HepG2 (cell line): ENCODE results near the gene ATAD3C. TPM values are rescaled to one million over a fixed set of nuclear protein-coding genes. Genes with fewer than 3 reads are reported as not detected.

ENCODE experiments used
- ADNP ChIP-seq: sonication (generic); formaldehyde crosslinking; IDR thresholded peaks from 2 replicates; pipeline ENCODE4 v1.4.0; 2020; ENCODE audit warnings: missing genetic modification reagents
- CREB3 ChIP-seq: sonication (generic); formaldehyde crosslinking; IDR thresholded peaks from 2 replicates; pipeline ENCODE4 v1.5.0; 2020; ENCODE audit warnings: missing genetic modification reagents
- CREM ChIP-seq, 2 experiments: sonication (generic) in 1 of 2; formaldehyde crosslinking in 1 of 2; IDR thresholded peaks; 2 replicates each; pipeline versions ENCODE4 v1.4.0 to v1.6.1; 2016 to 2020; ENCODE audit warnings: antibody characterized with exemption in 1 of 2, mild to moderate bottlenecking in 1 of 2, missing genetic modification reagents in 1 of 2
- GATAD2A ChIP-seq: IDR thresholded peaks from 2 replicates; pipeline ENCODE4 v1.6.1; 2016
- HBP1 ChIP-seq: IDR thresholded peaks from 2 replicates; pipeline ENCODE4 v1.6.1; 2016; ENCODE audit warnings: low read depth, control low read depth
- MED1 ChIP-seq: sonication (generic); formaldehyde crosslinking; IDR thresholded peaks from 2 replicates; pipeline ENCODE4 v1.4.0; 2020; ENCODE audit warnings: missing genetic modification reagents
- NCOA5 ChIP-seq: sonication (generic); formaldehyde crosslinking; IDR thresholded peaks from 2 replicates; pipeline ENCODE4 v1.4.0; 2020; ENCODE audit warnings: missing genetic modification reagents
- NFKB2 ChIP-seq: sonication (generic); formaldehyde crosslinking; IDR thresholded peaks from 2 replicates; pipeline ENCODE4 v1.4.0; 2020; ENCODE audit warnings: missing genetic modification reagents, borderline replicate concordance
- PAF1 ChIP-seq: IDR thresholded peaks from 2 replicates; pipeline ENCODE4 v1.6.1; 2016; ENCODE audit warnings: missing genetic modification reagents, missing compliant biosample characterization
- PHF21A ChIP-seq: sonication (generic); formaldehyde crosslinking; IDR thresholded peaks from 2 replicates; pipeline ENCODE4 v1.5.0; 2020; ENCODE audit warnings: mild to moderate bottlenecking, missing genetic modification reagents
- TAF15 ChIP-seq: fragments of 200-400 bp; formaldehyde crosslinking; IDR thresholded peaks from one replicate; pipeline ENCODE4 v1.6.1; 2018; ENCODE audit warnings: mild to moderate bottlenecking, low read depth, low read length; ENCODE audit not compliant: poor library complexity, severe bottlenecking
- TMF1 ChIP-seq: sonication (generic); formaldehyde crosslinking; IDR thresholded peaks from 2 replicates; pipeline ENCODE4 v1.8.1; 2022; ENCODE audit warnings: low read depth, missing genetic modification reagents
- ZBTB42 ChIP-seq: sonication (generic); formaldehyde crosslinking; IDR thresholded peaks from 2 replicates; pipeline ENCODE4 v1.5.0; 2020; ENCODE audit warnings: mild to moderate bottlenecking, missing genetic modification reagents
- ZNF138 ChIP-seq: sonication (generic); formaldehyde crosslinking; IDR thresholded peaks from 2 replicates; pipeline ENCODE4 v1.5.0; 2020; ENCODE audit warnings: mild to moderate bottlenecking, low read depth, missing genetic modification reagents
- ZNF180 ChIP-seq: sonication (generic); formaldehyde crosslinking; IDR thresholded peaks from 2 replicates; pipeline ENCODE4 v1.4.0; 2020; ENCODE audit warnings: low read depth, missing genetic modification reagents, borderline replicate concordance
- ZNF382 ChIP-seq: sonication (generic); formaldehyde crosslinking; IDR thresholded peaks from 2 replicates; pipeline ENCODE4 v1.5.0; 2020; ENCODE audit warnings: missing genetic modification reagents, mild to moderate bottlenecking, borderline replicate concordance
- ZNF414 ChIP-seq: sonication (generic); formaldehyde crosslinking; IDR thresholded peaks from 2 replicates; pipeline ENCODE4 v1.5.0; 2020; ENCODE audit warnings: missing genetic modification reagents
- ZNF574 ChIP-seq: sonication (generic); formaldehyde crosslinking; IDR thresholded peaks from 2 replicates; pipeline ENCODE4 v1.4.0; 2020; ENCODE audit warnings: missing genetic modification reagents
- ZNF598 ChIP-seq: sonication (generic); formaldehyde crosslinking; IDR thresholded peaks from 2 replicates; pipeline ENCODE4 v1.5.1; 2020; ENCODE audit warnings: mild to moderate bottlenecking, missing genetic modification reagents, borderline replicate concordance
- ZNF709 ChIP-seq: sonication (generic); formaldehyde crosslinking; IDR thresholded peaks from 2 replicates; pipeline ENCODE4 v1.5.0; 2020; ENCODE audit warnings: mild to moderate bottlenecking, missing genetic modification reagents
- ZNF770 ChIP-seq: sonication (generic); formaldehyde crosslinking; IDR thresholded peaks from 2 replicates; pipeline ENCODE4 v1.5.0; 2020; ENCODE audit warnings: mild to moderate bottlenecking, missing genetic modification reagents
- polyA plus RNA-seq, 8 experiments: library from polyadenylated mRNA; depleted of rRNA in 3 of 8; stranded (reverse) in 7 of 8; unstranded in 1 of 8; fragments of >200 nt; fragmentation: Illumina TruSeq in 4 of 8; extraction: Trizol in 4 of 8; gene quantifications; 2 replicates each; pipeline versions ENCODE4 v1.2.1 to v1.2.3, GENCODE V29; 2011 to 2016; ENCODE audit warnings: low read depth in 4 of 8, missing spikeins in 1 of 8, mixed read lengths in 1 of 8; ENCODE audit not compliant: insufficient read depth in 1 of 8
- total RNA-seq, 5 experiments: library from RNA; depleted of rRNA; stranded (reverse); fragments of >200 nt; fragmentation: Illumina TruSeq; extraction: Trizol; gene quantifications; 2 replicates each; pipeline ENCODE4 v1.2.3, GENCODE V29; 2016; ENCODE audit warnings: low read depth in 1 of 5

The ATAD3C gene
- total and polyA plus RNA-seq, 2 of the 13 experiments (the other 11 are each of a cell fraction or from before 2014, with no cell fraction given) = 2.4 to 3.2 TPM

- TF ChIP-seq CREB3 (no peak), MED1 (CRISPR knock-in tag) (peak; percentile 77), PAF1 (CRISPR knock-in tag) (no peak), ZNF709 (CRISPR knock-in tag) (0 out of 2 replicates have a peak, but pooled peaks have one; percentile 66), ADNP (no peak), NFKB2 (peak; percentile 51; the same call in 1 of the 2 replicates), CREM (IDR thresholded peaks at IDR 0.05) (peak; percentile 95), CREM (CRISPR knock-in tag; IDR thresholded peaks at IDR 0.05) (peak; percentile 73; the same call in 1 of the 2 replicates), ZNF414 (CRISPR knock-in tag) (peak; percentile 66; the same call in 1 of the 2 replicates), TMF1 (CRISPR knock-in tag) (no peak), ZBTB42 (CRISPR knock-in tag) (peak; percentile 52; the same call in 1 of the 2 replicates), NCOA5 (CRISPR knock-in tag) (no peak), ZNF574 (CRISPR knock-in tag) (peak; percentile 88), ZNF770 (0 out of 2 replicates have a peak, but pooled peaks have one; percentile 45), ZNF382 (no peak), GATAD2A (peak; percentile 59), ZNF598 (CRISPR knock-in tag) (0 out of 2 replicates have a peak, but pooled peaks have one; percentile 51), ZNF138 (CRISPR knock-in tag) (peak; percentile 51; the same call in 1 of the 2 replicates), ZNF180 (CRISPR knock-in tag) (no peak), PHF21A (CRISPR knock-in tag) (peak; percentile 85), TAF15 (no peak), HBP1 (CRISPR knock-in tag) (peak; percentile 62; the same call in 1 of the 2 replicates)
Measured at GRCh38 chr1:1511533-1512285, 62.2 kb downstream of the ATAD3C start, which contains the start of gene ATAD3A (continued).
